Loucy (cell line): ENCODE measurements around the gene KY.

Experiments
- H2AFZ ChIP-seq: fragments of 200-600 bp; sonication (generic); 2 replicates; pipeline ENCODE4 v1.6.0; 2016; ENCODE audit warnings: antibody characterized with exemption, mild to moderate bottlenecking, low read length, moderate library complexity
- H3F3A ChIP-seq: fragments of 200-600 bp; 2 replicates; pipeline ENCODE4 v1.6.0; 2016; ENCODE audit warnings: antibody characterized with exemption, low read depth, mild to moderate bottlenecking
- H3K27me3 ChIP-seq: fragments of 200-600 bp; sonication (generic); 2 replicates; pipeline ENCODE4 v1.6.1; 2014; ENCODE audit warnings: low read length, mild to moderate bottlenecking; ENCODE audit not compliant: insufficient read depth, poor library complexity, severe bottlenecking
- H3K36me3 ChIP-seq: fragments of 200-600 bp; sonication (generic); 2 replicates; pipeline ENCODE4 v1.6.1; 2016; ENCODE audit warnings: low read length; ENCODE audit not compliant: insufficient read depth
- H3K4me1 ChIP-seq: fragments of 200-600 bp; sonication (generic); 2 replicates; pipeline ENCODE4 v1.5.1; 2014; ENCODE audit warnings: low read length, mild to moderate bottlenecking; ENCODE audit not compliant: insufficient read depth, poor library complexity, severe bottlenecking
- H3K4me2 ChIP-seq: fragments of 200-600 bp; sonication (generic); 2 replicates; pipeline ENCODE4 v1.6.0; 2014; ENCODE audit warnings: antibody characterized with exemption, low read length, low read depth, mild to moderate bottlenecking; ENCODE audit not compliant: poor library complexity, severe bottlenecking
- H3K4me3 ChIP-seq: fragments of 200-600 bp; sonication (generic); 2 replicates; pipeline ENCODE4 v1.5.1; 2014; ENCODE audit warnings: low read length, mild to moderate bottlenecking, mixed read lengths; ENCODE audit not compliant: poor library complexity, severe bottlenecking
- H3K79me2 ChIP-seq: fragments of 200-600 bp; sonication (generic); 2 replicates; pipeline ENCODE4 v1.6.1; 2014; ENCODE audit warnings: low read length; ENCODE audit not compliant: insufficient read depth
- H3K9ac ChIP-seq: fragments of 200-600 bp; sonication (generic); 2 replicates; pipeline ENCODE4 v1.6.0; 2014; ENCODE audit warnings: mild to moderate bottlenecking, low read depth, low read length, moderate library complexity; ENCODE audit not compliant: poor library complexity, severe bottlenecking
- H3K9me2 ChIP-seq: fragments of 200-600 bp; sonication (generic); replicated peaks from 2 replicates; pipeline ENCODE4 v1.6.1; 2016; ENCODE audit warnings: low read depth, low read length, mixed read lengths
- H3K9me3 ChIP-seq: fragments of 200-600 bp; sonication (generic); 2 replicates; pipeline ENCODE4 v1.6.1; 2014; ENCODE audit warnings: mild to moderate bottlenecking, antibody characterized with exemption, low read length, low read depth; ENCODE audit not compliant: insufficient read depth
- H4K20me1 ChIP-seq: fragments of 200-600 bp; sonication (generic); 2 replicates; pipeline ENCODE4 v1.6.0; 2014; ENCODE audit warnings: antibody characterized with exemption, low read length, mild to moderate bottlenecking; ENCODE audit not compliant: insufficient read depth, poor library complexity, severe bottlenecking
- EZH2phosphoT487 ChIP-seq: fragments of 200-600 bp; IDR thresholded peaks from 2 replicates; pipeline ENCODE4 v1.6.1; 2018; ENCODE audit warnings: antibody characterized with exemption, mild to moderate bottlenecking, moderate library complexity, borderline replicate concordance
- TF ChIP-seq, protein P1 (sequence below): fragments of 200-600 bp; sonication (generic); conservative IDR thresholded peaks from 2 replicates; pipeline ENCODE4 v1.5.1; 2014; ENCODE audit warnings: mild to moderate bottlenecking, antibody characterized with exemption, low read length

Gene KY

GRCh38 chr3:134646086-134646485 lies 4.7 kb downstream of the KY start:
- Histone ChIP-seq H3K27me3 (no peaks in the 10 kb centered on the region), H3K9me3 (no peaks in the 10 kb centered on the region), H3K4me3 (no peak overlapping the region), H3F3A (no peaks in the 10 kb centered on the region), H3K36me3 (no peaks in the 10 kb centered on the region), H4K20me1 (no peaks in the 10 kb centered on the region), H3K4me2 (no peak overlapping the region), H3K79me2 (no peaks in the 10 kb centered on the region), H2AFZ (no peak overlapping the region), H3K9me2 (no peaks in the 10 kb centered on the region), H3K4me1 (no peaks in the 10 kb centered on the region), H3K9ac (no peak overlapping the region)
- TF ChIP-seq, protein P1, sequence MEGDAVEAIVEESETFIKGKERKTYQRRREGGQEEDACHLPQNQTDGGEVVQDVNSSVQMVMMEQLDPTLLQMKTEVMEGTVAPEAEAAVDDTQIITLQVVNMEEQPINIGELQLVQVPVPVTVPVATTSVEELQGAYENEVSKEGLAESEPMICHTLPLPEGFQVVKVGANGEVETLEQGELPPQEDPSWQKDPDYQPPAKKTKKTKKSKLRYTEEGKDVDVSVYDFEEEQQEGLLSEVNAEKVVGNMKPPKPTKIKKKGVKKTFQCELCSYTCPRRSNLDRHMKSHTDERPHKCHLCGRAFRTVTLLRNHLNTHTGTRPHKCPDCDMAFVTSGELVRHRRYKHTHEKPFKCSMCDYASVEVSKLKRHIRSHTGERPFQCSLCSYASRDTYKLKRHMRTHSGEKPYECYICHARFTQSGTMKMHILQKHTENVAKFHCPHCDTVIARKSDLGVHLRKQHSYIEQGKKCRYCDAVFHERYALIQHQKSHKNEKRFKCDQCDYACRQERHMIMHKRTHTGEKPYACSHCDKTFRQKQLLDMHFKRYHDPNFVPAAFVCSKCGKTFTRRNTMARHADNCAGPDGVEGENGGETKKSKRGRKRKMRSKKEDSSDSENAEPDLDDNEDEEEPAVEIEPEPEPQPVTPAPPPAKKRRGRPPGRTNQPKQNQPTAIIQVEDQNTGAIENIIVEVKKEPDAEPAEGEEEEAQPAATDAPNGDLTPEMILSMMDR = no peak
- TF ChIP-seq EZH2phosphoT487 = no peak

GRCh38 chr3:134645515-134645914 lies 5.3 kb downstream of the KY start:
- Histone ChIP-seq H3K36me3 (no peaks in the 10 kb centered on the region), H3F3A (no peaks in the 10 kb centered on the region), H3K9me2 (no peaks in the 10 kb centered on the region), H3K9me3 (no peaks in the 10 kb centered on the region), H3K27me3 (no peaks in the 10 kb centered on the region), H3K4me1 (peaks cover 3% of the 10 kb centered on the region), H3K4me3 (no peak overlapping the region), H3K9ac (no peak overlapping the region), H2AFZ (no peak overlapping the region), H3K4me2 (no peak overlapping the region), H3K79me2 (no peaks in the 10 kb centered on the region), H4K20me1 (no peaks in the 10 kb centered on the region)
- TF ChIP-seq, protein P1 = no peak
- TF ChIP-seq EZH2phosphoT487 = no peak

DNA sequence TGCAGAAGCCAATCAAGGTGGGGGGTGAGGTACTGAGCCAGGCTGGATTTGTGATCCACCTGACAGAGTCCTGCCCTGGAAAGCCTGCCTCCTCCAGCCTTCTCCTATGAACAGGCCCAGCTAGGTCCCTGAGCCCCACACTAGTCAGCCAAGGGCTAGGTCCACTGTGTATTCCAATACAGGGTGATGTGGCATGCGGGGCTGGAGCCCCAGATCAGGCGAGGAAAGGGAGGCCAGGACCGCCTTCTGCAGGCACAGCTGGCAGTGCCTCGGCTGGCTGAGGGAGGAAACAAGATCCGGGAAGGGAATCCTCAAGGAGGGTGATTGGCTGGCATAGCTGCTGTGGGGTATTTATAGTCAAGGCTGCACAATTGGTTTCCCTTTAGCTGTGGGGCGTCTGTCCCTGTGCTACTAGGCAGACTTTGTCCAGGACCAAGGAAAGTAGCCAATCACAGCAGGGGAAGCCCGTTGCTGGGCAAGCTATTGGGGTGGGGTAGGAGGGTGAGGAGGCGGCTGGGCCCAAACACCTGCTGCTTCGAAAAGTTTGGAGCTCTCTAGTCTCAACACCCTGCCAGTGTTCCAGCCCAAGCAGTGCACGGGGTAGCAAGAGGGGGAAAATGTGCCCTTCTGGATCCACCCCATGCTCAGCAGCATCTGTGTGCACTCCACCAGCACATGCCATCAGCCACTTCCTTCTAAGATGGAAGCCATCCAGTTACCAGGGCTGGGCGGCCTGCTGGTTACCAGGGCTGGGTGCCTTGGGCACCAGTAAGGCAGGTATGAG lies 5.9 kb downstream of the KY start:
- Histone ChIP-seq H3K4me1 (peaks cover 3% of the 10 kb centered on the region), H3K9ac (no peak overlapping the region), H3K27me3 (no peaks in the 10 kb centered on the region), H3K4me2 (no peak overlapping the region), H3K9me2 (no peaks in the 10 kb centered on the region), H3F3A (no peaks in the 10 kb centered on the region), H2AFZ (no peak overlapping the region), H4K20me1 (no peaks in the 10 kb centered on the region), H3K79me2 (no peaks in the 10 kb centered on the region), H3K9me3 (no peaks in the 10 kb centered on the region), H3K36me3 (no peaks in the 10 kb centered on the region), H3K4me3 (no peak overlapping the region)
- TF ChIP-seq EZH2phosphoT487 = no peak
